GM06990 (cell line): Measurements from ENCODE around the gene GNRHR.
"Not testable (repeated sequence)": the region's sequence is repeated elsewhere in the genome, so short reads cannot be mapped to it uniquely, and the experiment has no call there.

Experiments
- DNase-seq: peaks from one replicate; pipeline ENCODE4 v3.0.0-alpha.2; 2011; ENCODE audit not compliant: insufficient read length; ENCODE audit errors: extremely low read depth
- H3K27me3 ChIP-seq: replicated peaks from 2 replicates; pipeline ENCODE4 v1.6.0; 2011; ENCODE audit warnings: low read length; ENCODE audit not compliant: control insufficient read depth, insufficient read depth
- H3K36me3 ChIP-seq: 2 replicates; pipeline ENCODE4 v1.5.1; 2011; ENCODE audit warnings: low read length; ENCODE audit not compliant: control insufficient read depth, insufficient read depth
- H3K4me3 ChIP-seq: replicated peaks from 2 replicates; pipeline ENCODE4 v1.5.1; 2011; ENCODE audit warnings: low read depth, mild to moderate bottlenecking, control low read depth, low read length
- CTCF ChIP-seq: IDR thresholded peaks from 2 replicates; pipeline ENCODE4 v1.5.1; 2011; ENCODE audit warnings: low read length, control low read depth, mild to moderate bottlenecking, inconsistent platforms; ENCODE audit not compliant: insufficient read depth, poor library complexity, severe bottlenecking

The GNRHR gene

GRCh38 chr4:67744561-67745283 lies 9.5 kb downstream of the GNRHR start:
- Histone ChIP-seq H3K36me3 (no peaks in the 10 kb centered on the region), H3K27me3 (no peaks in the 10 kb centered on the region), H3K4me3 (no peak overlapping the region)
- TF ChIP-seq CTCF = no peak
- DNase-seq = no peak

- Histone ChIP-seq H3K27me3 (no peaks in the 10 kb centered on the region), H3K4me3 (no peak overlapping the region), H3K36me3 (no peaks in the 10 kb centered on the region)
- no peak for TF ChIP-seq CTCF
- DNase-seq = no peak
These were observed 11.0 kb downstream of the GNRHR start for GRCh38 chr4:67743194-67743593.

DNA sequence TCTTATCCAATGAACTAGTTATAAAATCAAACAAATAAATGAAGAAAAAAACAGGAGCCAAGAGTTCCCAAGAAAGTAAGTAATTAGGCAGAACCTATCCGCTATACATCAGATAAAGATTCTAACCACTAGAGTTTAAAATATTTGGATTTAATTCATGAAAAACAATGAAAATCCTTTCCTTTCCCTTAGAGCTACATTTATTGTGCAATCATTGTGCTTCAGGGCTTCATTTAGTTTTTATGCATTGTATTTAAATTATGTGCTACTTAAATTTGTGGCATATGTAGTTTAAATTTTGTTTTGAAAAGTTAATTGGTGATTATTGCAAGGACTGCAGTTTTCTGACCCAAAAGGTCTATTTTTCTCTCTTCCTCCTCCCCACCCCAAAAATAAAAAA lies 17.9 kb downstream of the GNRHR start:
- no peak for TF ChIP-seq CTCF
- Histone ChIP-seq H3K36me3 (no peaks in the 10 kb centered on the region), H3K4me3 (no peak overlapping the region), H3K27me3 (no peaks in the 10 kb centered on the region)
- no peak for DNase-seq

DNA sequence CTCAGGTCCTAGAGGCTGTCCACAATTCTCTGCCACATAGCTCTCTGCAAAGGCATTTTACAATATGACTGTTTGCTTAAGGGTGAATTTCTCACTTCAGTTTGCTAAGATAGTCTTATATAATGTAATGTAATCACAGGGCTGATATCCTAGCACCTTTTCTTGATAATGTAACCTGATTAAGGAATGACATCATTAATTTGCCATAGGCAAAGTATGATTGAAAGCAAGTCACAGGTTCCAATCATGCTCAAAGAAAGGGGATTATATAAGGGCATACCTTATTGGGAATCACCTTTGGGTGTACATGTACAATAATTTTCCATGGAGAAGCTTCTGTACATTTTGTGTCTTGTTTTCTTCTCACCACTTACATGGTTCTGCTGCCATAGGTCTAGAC lies 18.9 kb downstream of the GNRHR start:
- DNase-seq = no peak
- no peak for TF ChIP-seq CTCF

GRCh38 chr4:67730511-67730910 lies 23.7 kb downstream of the GNRHR start:
- H3K27me3 ChIP-seq, H3K4me3 ChIP-seq, H3K36me3 ChIP-seq, DNase-seq: not testable (repeated sequence)

More for the DNA sequence above, 18.9 kb downstream of the GNRHR start:
- Histone ChIP-seq H3K36me3 (no peaks in the 10 kb centered on the region), H3K4me3 (no peak overlapping the region), H3K27me3 (no peaks in the 10 kb centered on the region)

DNA sequence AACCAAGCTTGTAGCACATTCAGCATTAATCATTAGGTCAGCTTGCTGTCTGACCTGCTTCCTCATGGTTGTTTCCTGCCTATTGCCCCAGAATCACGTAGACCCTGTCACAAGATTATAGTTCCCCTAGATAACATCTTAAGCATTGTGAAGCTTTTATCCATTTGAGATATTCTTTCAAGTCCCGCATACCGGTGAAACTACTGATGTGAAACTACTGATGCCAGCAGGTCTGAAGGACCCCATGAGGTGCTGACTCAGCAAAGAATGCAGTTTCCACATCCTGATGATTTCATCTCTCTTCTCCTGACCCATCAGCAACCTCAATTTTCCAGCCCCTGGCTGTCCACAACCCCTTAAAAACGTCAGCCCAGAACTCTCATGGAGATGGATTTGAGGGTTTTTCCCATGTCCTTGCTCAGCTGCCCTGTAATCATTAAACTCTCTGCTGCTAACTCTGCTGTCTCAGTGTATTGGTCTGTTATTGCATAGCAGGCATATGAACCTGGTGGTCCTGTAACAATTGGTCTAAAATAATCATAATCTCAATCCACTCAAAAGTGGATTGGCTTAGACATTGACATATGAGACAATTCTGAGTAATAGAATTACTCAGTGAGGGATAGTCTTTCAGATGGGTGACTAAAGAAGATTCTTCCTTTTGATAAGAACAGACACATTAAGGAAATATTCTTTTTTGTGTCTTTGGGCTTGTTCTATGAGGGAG lies 26.9 kb downstream of the GNRHR start:
- TF ChIP-seq CTCF = no peak
- Histone ChIP-seq H3K27me3 (no peaks in the 10 kb centered on the region), H3K4me3 (no peak overlapping the region), H3K36me3 (no peaks in the 10 kb centered on the region)
- no peak for DNase-seq
